GM12864 (cell line): ENCODE measurements around the gene DEF6.

Experiments
- DNase-seq: peaks from one replicate; pipeline ENCODE4 v3.0.0-alpha.2; 2011; ENCODE audit warnings: low read depth
- H3K4me3 ChIP-seq: 2 replicates; pipeline ENCODE4 v1.5.1; 2011; ENCODE audit warnings: mild to moderate bottlenecking, low read depth, low read length, control low read depth
- CTCF ChIP-seq: IDR thresholded peaks from 2 replicates; pipeline ENCODE4 v1.5.1; 2011; ENCODE audit warnings: low read depth, mild to moderate bottlenecking, moderate library complexity, low read length, control low read depth, inconsistent platforms; ENCODE audit errors: missing control alignments

The DEF6 gene

GRCh38 chr6:35360349-35361138 lies 62.9 kb downstream of the DEF6 start:
- no peak for TF ChIP-seq CTCF
- H3K4me3 ChIP-seq, result no peak overlapping the region
- no peak for DNase-seq

- TF ChIP-seq CTCF, result no peak
- DNase-seq, result no peak
- no peak overlapping the region for H3K4me3 ChIP-seq
Measured at GRCh38 chr6:35362200-35362599, 64.6 kb downstream of the DEF6 start.

- no peak overlapping the region for H3K4me3 ChIP-seq
- no peak for TF ChIP-seq CTCF
- DNase-seq, result no peak
Measured at GRCh38 chr6:35363293-35363750, 65.7 kb downstream of the DEF6 start.

- H3K4me3 ChIP-seq, result no peak overlapping the region
- no peak for DNase-seq
- TF ChIP-seq CTCF, result no peak
Measured at GRCh38 chr6:35365594-35366203, 68.1 kb downstream of the DEF6 start.

- H3K4me3 ChIP-seq, result no peak overlapping the region
- TF ChIP-seq CTCF, result no peak
- DNase-seq, result no peak
Measured at GRCh38 chr6:35366204-35366596, 68.6 kb downstream of the DEF6 start.

- no peak for DNase-seq
- H3K4me3 ChIP-seq, result no peak overlapping the region
- no peak for TF ChIP-seq CTCF
Measured at GRCh38 chr6:35367646-35368037, 70.0 kb downstream of the DEF6 start.
